Esophagus muscularis mucosa (tissue), 3 donors: ENCODE data around the gene EFCAB12.

Experiments used
- CTCF ChIP-seq, 3 experiments: fragments of 200-600 bp in 2 of 3; fragments of 450-650 bp in 1 of 3; sonication (generic) in 2 of 3; IDR thresholded peaks; one replicate each; pipeline ENCODE4 v1.5.1; 2017 to 2019; ENCODE audit warnings: antibody characterized with exemption in 3 of 3, mild to moderate bottlenecking in 2 of 3, moderate library complexity in 1 of 3
- EP300 ChIP-seq: sonication (generic); formaldehyde crosslinking; IDR thresholded peaks from one replicate; pipeline ENCODE4 v1.6.1; 2017; ENCODE audit warnings: antibody characterized with exemption

DNA sequence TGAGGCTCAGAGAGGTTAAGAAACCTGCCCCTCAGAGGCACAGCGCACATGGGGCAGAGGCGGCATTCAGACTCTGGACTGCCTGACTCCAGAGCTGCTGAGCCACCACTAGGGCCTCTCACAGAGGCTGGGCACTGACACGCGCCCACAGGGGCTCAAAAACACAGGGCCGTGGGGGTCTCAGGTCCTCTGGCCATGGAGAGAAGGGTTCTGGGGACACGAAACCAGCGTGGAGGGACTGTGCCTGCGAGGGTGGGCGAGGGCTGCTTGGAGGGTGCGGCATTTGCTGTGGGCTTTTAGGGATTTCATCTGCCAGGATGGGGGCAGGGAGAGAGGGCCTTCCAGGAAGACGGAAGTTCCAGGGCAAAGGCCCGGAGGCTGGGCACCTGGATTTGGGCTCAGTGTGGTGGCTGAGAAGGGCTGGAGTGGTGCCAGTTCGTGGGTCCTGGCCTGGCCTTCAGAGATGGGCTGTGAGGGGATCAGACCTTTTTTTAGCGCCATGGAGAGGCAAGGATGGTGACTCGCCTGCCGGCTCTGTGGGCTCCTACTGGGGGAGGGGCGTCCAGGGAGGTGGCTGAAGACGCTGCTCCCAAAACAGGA is 69.6 kb downstream of the EFCAB12 start:
- TF ChIP-seq CTCF (IDR thresholded peaks at IDR 0.05): no peak
- no peak for TF ChIP-seq EP300
